NT2/D1 (cell line): ENCODE results near the gene CERS6.

Source experiments
- DNase-seq: peaks from one replicate; pipeline ENCODE4 v3.0.0-alpha.2; 2011; ENCODE audit warnings: low read depth, low spot score
- H3K27me3 ChIP-seq: 2 replicates; pipeline ENCODE4 v1.6.0; 2011; ENCODE audit warnings: mild to moderate bottlenecking; ENCODE audit not compliant: insufficient read length, insufficient read depth
- H3K36me3 ChIP-seq: 2 replicates; pipeline ENCODE4 v1.6.1; 2011; ENCODE audit warnings: mild to moderate bottlenecking, low read length, mixed read lengths; ENCODE audit not compliant: insufficient read depth, insufficient read length
- H3K4me1 ChIP-seq: 2 replicates; pipeline ENCODE4 v1.5.1; 2011; ENCODE audit not compliant: insufficient read depth, insufficient read length
- H3K4me3 ChIP-seq: 2 replicates; pipeline ENCODE4 v1.5.1; 2011; ENCODE audit warnings: low read depth; ENCODE audit not compliant: insufficient read length
- H3K9ac ChIP-seq: 2 replicates; pipeline ENCODE4 v1.6.0; 2011; ENCODE audit warnings: low read depth; ENCODE audit not compliant: insufficient read length
- H3K9me3 ChIP-seq: 2 replicates; pipeline ENCODE4 v1.5.1; 2011; ENCODE audit warnings: mild to moderate bottlenecking, low read length; ENCODE audit not compliant: insufficient read depth
- SUZ12 ChIP-seq: IDR thresholded peaks from 2 replicates; pipeline ENCODE4 v1.6.1; 2011; ENCODE audit not compliant: insufficient read length, insufficient read depth; ENCODE audit errors: extremely low read depth
- YY1 ChIP-seq: IDR thresholded peaks from 2 replicates; pipeline ENCODE4 v1.6.1; 2011; ENCODE audit not compliant: insufficient read length, insufficient read depth
- ZNF274 ChIP-seq: IDR thresholded peaks from 2 replicates; pipeline ENCODE4 v1.6.1; 2011; ENCODE audit warnings: mild to moderate bottlenecking, low read depth, low read length

CERS6 gene

DNA sequence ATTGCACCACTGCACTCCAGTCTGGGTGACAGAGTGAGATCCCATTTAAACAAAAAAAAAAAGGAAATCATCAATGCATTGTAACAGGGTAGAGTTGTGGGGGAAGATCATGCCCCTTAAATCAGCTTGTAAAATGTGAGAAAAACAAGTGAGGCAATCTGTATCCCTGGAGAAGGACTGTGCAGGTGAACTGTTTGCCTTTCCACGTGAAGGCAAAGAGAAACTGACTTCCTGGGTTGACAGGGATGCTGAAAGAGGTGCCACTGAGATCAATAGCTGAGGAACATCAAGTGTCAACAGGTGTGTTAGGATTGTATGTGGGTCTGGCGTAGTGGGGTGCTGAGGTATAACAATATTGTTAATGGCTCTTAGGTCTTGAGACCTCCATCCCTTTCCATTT, 48.3 kb downstream of the CERS6 start:
- no peaks in the 10 kb centered on the region for H3K4me1 ChIP-seq
- no peak overlapping the region for H3K9ac ChIP-seq
- H3K9me3 ChIP-seq = 0 out of 2 replicates have a peak, but pooled peaks cover 13% of the 10 kb centered on the region
- no peak for DNase-seq
- TF ChIP-seq SUZ12 (no peak), ZNF274 (no peak), YY1 (no peak)
- no peaks in the 10 kb centered on the region for H3K36me3 ChIP-seq
- no peak overlapping the region for H3K4me3 ChIP-seq
- no peaks in the 10 kb centered on the region for H3K27me3 ChIP-seq

DNA sequence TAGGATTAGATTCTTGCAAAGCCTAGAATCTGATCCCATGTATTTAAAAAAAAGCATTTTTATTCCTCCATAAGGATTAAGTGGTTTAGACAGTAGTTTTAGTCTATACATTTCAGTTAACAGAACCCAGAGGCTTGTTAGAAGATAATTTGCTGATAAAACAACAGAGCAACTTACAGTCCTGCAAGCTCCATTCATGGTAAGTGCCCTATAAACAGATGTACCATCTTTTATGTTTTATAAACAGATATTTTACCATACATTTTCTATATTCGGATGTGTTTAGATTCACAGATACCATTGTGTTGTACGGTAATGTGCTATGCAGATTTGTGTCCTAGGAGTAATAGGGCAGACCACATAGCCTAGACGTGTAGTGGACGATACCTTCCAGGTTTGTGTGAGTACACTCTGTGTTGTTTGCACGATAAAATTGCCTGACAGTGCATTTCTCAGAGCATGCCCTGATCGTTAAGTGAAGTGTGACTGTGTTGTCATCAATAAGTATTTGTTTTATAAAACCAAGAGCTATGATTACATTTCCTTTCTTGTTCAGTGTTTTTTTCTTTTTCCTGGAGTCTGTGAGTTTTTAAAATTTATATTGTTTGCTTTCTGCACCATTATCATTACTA, 54.2 kb downstream of the CERS6 start:
- TF ChIP-seq ZNF274 (no peak), SUZ12 (no peak), YY1 (no peak)
- Histone ChIP-seq H3K9ac (no peak overlapping the region), H3K4me1 (no peaks in the 10 kb centered on the region), H3K36me3 (no peaks in the 10 kb centered on the region), H3K9me3 (peaks cover 19% of the 10 kb centered on the region; the same call in 1 of the 2 replicates), H3K4me3 (no peak overlapping the region), H3K27me3 (no peaks in the 10 kb centered on the region)
- no peak for DNase-seq

DNA sequence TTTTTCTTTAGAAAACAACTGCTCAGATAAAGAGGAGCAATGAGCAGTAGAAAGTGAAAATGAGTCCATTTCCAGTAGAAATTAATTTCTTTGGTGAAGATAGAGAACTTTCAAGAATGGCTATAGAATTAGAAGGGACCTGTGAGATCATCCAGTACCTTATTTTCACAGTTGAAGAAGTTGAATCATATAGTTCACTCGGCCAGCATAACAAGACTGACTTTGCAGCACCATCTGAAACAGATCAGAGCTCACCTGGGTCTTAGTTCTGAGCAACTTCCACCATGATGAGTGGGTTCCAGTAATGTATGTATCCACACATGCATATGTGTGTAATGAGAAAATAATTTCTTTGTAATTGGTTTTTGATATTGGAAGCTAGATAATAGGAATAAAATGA, 58.6 kb downstream of the CERS6 start:
- TF ChIP-seq SUZ12 = no peak
- no peak for TF ChIP-seq ZNF274
- TF ChIP-seq YY1 = no peak
- DNase-seq = no peak
- Histone ChIP-seq H3K9ac (no peak overlapping the region), H3K36me3 (no peaks in the 10 kb centered on the region), H3K4me1 (no peaks in the 10 kb centered on the region), H3K27me3 (no peaks in the 10 kb centered on the region), H3K4me3 (no peak overlapping the region), H3K9me3 (peaks cover 19% of the 10 kb centered on the region; the same call in 1 of the 2 replicates)

- Histone ChIP-seq H3K4me1 (no peaks in the 10 kb centered on the region), H3K9me3 (peaks cover 19% of the 10 kb centered on the region; the same call in 1 of the 2 replicates), H3K27me3 (no peaks in the 10 kb centered on the region), H3K36me3 (no peaks in the 10 kb centered on the region), H3K9ac (no peak overlapping the region), H3K4me3 (no peak overlapping the region)
- no peak for DNase-seq
- TF ChIP-seq YY1 (no peak), ZNF274 (no peak), SUZ12 (no peak)
Observed at GRCh38 chr2:168515502-168515901, 59.4 kb downstream of the CERS6 start.

- Histone ChIP-seq H3K4me3 (no peak overlapping the region), H3K9ac (no peak overlapping the region), H3K9me3 (peaks cover 19% of the 10 kb centered on the region; the same call in 1 of the 2 replicates), H3K36me3 (no peaks in the 10 kb centered on the region), H3K27me3 (no peaks in the 10 kb centered on the region), H3K4me1 (no peaks in the 10 kb centered on the region)
- TF ChIP-seq ZNF274 = no peak
- no peak for TF ChIP-seq SUZ12
- no peak for TF ChIP-seq YY1
- no peak for DNase-seq
Observed at GRCh38 chr2:168517816-168518215, 61.7 kb downstream of the CERS6 start.

- no peaks in the 10 kb centered on the region for H3K36me3 ChIP-seq
- TF ChIP-seq YY1 (no peak), ZNF274 (no peak), SUZ12 (no peak)
- H3K27me3 ChIP-seq = no peaks in the 10 kb centered on the region
- peak; percentile 18 for DNase-seq
- H3K4me3 ChIP-seq = no peak overlapping the region
- peak overlapping the region; percentile 33 for H3K9ac ChIP-seq
- H3K9me3 ChIP-seq = peaks cover 14% of the 10 kb centered on the region; the same call in 1 of the 2 replicates
- no peaks in the 10 kb centered on the region for H3K4me1 ChIP-seq
Observed at GRCh38 chr2:168518555-168519066, 62.5 kb downstream of the CERS6 start.

DNA sequence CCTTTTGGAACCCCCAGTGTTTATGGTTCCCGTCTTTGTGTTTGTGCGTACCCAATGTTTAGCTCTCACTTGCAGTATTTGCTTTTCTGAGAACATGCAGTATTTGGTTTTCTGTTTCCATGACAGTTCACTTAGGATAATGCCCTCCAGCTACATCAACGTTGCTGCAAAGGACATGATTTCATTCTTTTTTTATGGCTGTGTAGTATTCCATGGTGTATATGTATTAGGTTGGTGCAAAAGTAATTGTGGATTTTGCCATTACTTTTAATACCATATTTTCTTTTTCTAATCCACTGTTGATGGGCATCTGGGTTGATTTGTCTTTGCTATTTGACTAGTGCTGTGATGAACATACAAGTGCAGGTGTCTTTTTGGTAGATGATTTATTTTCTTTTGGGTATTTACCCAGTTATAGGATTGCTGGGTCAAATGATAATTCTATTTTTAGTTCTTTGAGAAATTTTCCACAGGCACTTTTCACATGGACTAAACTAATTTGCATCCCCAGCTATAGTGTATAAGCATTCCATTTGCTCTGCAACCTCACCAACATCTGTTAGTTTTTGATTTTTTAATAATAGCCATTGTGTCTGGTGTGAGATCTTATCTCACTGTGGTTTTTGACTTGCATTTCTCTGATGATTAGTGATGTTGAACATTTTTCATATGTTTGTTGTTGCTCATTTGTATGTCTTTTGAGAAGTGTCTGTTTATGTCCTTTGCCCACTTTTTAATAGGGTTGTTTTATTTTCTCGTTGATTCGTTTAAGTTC, 63.6 kb downstream of the CERS6 start:
- H3K9me3 ChIP-seq = peaks cover 3% of the 10 kb centered on the region; the same call in 1 of the 2 replicates
- no peaks in the 10 kb centered on the region for H3K36me3 ChIP-seq
- H3K4me3 ChIP-seq = no peak overlapping the region
- no peak overlapping the region for H3K9ac ChIP-seq
- H3K27me3 ChIP-seq = no peaks in the 10 kb centered on the region
- H3K4me1 ChIP-seq = no peaks in the 10 kb centered on the region
- no peak for DNase-seq
- TF ChIP-seq YY1 (no peak), SUZ12 (no peak), ZNF274 (no peak)
